Loucy (cell line): Measurements from ENCODE around the gene AP2A1.

Source experiments
- H2AFZ ChIP-seq: fragments of 200-600 bp; sonication (generic); 2 replicates; pipeline ENCODE4 v1.6.0; 2016; ENCODE audit warnings: antibody characterized with exemption, mild to moderate bottlenecking, low read length, moderate library complexity
- H3F3A ChIP-seq: fragments of 200-600 bp; 2 replicates; pipeline ENCODE4 v1.6.0; 2016; ENCODE audit warnings: antibody characterized with exemption, low read depth, mild to moderate bottlenecking
- H3K27me3 ChIP-seq: fragments of 200-600 bp; sonication (generic); 2 replicates; pipeline ENCODE4 v1.6.1; 2014; ENCODE audit warnings: low read length, mild to moderate bottlenecking; ENCODE audit not compliant: insufficient read depth, poor library complexity, severe bottlenecking
- H3K36me3 ChIP-seq: fragments of 200-600 bp; sonication (generic); 2 replicates; pipeline ENCODE4 v1.6.1; 2016; ENCODE audit warnings: low read length; ENCODE audit not compliant: insufficient read depth
- H3K4me1 ChIP-seq: fragments of 200-600 bp; sonication (generic); 2 replicates; pipeline ENCODE4 v1.5.1; 2014; ENCODE audit warnings: low read length, mild to moderate bottlenecking; ENCODE audit not compliant: insufficient read depth, poor library complexity, severe bottlenecking
- H3K4me2 ChIP-seq: fragments of 200-600 bp; sonication (generic); 2 replicates; pipeline ENCODE4 v1.6.0; 2014; ENCODE audit warnings: antibody characterized with exemption, low read length, low read depth, mild to moderate bottlenecking; ENCODE audit not compliant: poor library complexity, severe bottlenecking
- H3K4me3 ChIP-seq: fragments of 200-600 bp; sonication (generic); 2 replicates; pipeline ENCODE4 v1.5.1; 2014; ENCODE audit warnings: low read length, mild to moderate bottlenecking, mixed read lengths; ENCODE audit not compliant: poor library complexity, severe bottlenecking
- H3K79me2 ChIP-seq: fragments of 200-600 bp; sonication (generic); 2 replicates; pipeline ENCODE4 v1.6.1; 2014; ENCODE audit warnings: low read length; ENCODE audit not compliant: insufficient read depth
- H3K9ac ChIP-seq: fragments of 200-600 bp; sonication (generic); 2 replicates; pipeline ENCODE4 v1.6.0; 2014; ENCODE audit warnings: mild to moderate bottlenecking, low read depth, low read length, moderate library complexity; ENCODE audit not compliant: poor library complexity, severe bottlenecking
- H3K9me2 ChIP-seq: fragments of 200-600 bp; sonication (generic); replicated peaks from 2 replicates; pipeline ENCODE4 v1.6.1; 2016; ENCODE audit warnings: low read depth, low read length, mixed read lengths
- H3K9me3 ChIP-seq: fragments of 200-600 bp; sonication (generic); 2 replicates; pipeline ENCODE4 v1.6.1; 2014; ENCODE audit warnings: mild to moderate bottlenecking, antibody characterized with exemption, low read length, low read depth; ENCODE audit not compliant: insufficient read depth
- H4K20me1 ChIP-seq: fragments of 200-600 bp; sonication (generic); 2 replicates; pipeline ENCODE4 v1.6.0; 2014; ENCODE audit warnings: antibody characterized with exemption, low read length, mild to moderate bottlenecking; ENCODE audit not compliant: insufficient read depth, poor library complexity, severe bottlenecking
- EZH2phosphoT487 ChIP-seq: fragments of 200-600 bp; IDR thresholded peaks from 2 replicates; pipeline ENCODE4 v1.6.1; 2018; ENCODE audit warnings: antibody characterized with exemption, mild to moderate bottlenecking, moderate library complexity, borderline replicate concordance
- TF ChIP-seq, protein P1 (sequence below): fragments of 200-600 bp; sonication (generic); conservative IDR thresholded peaks from 2 replicates; pipeline ENCODE4 v1.5.1; 2014; ENCODE audit warnings: mild to moderate bottlenecking, antibody characterized with exemption, low read length

AP2A1 gene

GRCh38 chr19:49799798-49800376 lies 33.1 kb downstream of the AP2A1 start:
- no peaks in the 10 kb centered on the region for H3K27me3 ChIP-seq
- H3F3A ChIP-seq: no peaks in the 10 kb centered on the region
- H3K4me2 ChIP-seq: no peak overlapping the region
- TF ChIP-seq, protein P1, sequence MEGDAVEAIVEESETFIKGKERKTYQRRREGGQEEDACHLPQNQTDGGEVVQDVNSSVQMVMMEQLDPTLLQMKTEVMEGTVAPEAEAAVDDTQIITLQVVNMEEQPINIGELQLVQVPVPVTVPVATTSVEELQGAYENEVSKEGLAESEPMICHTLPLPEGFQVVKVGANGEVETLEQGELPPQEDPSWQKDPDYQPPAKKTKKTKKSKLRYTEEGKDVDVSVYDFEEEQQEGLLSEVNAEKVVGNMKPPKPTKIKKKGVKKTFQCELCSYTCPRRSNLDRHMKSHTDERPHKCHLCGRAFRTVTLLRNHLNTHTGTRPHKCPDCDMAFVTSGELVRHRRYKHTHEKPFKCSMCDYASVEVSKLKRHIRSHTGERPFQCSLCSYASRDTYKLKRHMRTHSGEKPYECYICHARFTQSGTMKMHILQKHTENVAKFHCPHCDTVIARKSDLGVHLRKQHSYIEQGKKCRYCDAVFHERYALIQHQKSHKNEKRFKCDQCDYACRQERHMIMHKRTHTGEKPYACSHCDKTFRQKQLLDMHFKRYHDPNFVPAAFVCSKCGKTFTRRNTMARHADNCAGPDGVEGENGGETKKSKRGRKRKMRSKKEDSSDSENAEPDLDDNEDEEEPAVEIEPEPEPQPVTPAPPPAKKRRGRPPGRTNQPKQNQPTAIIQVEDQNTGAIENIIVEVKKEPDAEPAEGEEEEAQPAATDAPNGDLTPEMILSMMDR: peak; percentile 50
- no peak for TF ChIP-seq EZH2phosphoT487
- no peaks in the 10 kb centered on the region for H3K79me2 ChIP-seq
- no peaks in the 10 kb centered on the region for H3K9me2 ChIP-seq
- H3K9ac ChIP-seq: no peak overlapping the region
- no peaks in the 10 kb centered on the region for H3K4me1 ChIP-seq
- H3K36me3 ChIP-seq: peaks cover 78% of the 10 kb centered on the region; the same call in 1 of the 2 replicates
- H3K4me3 ChIP-seq: no peak overlapping the region
- no peak overlapping the region for H2AFZ ChIP-seq
- H3K9me3 ChIP-seq: no peaks in the 10 kb centered on the region
- H4K20me1 ChIP-seq: no peaks in the 10 kb centered on the region

- Histone ChIP-seq H3K4me3 (no peak overlapping the region), H3K36me3 (peaks cover 71% of the 10 kb centered on the region; the same call in 1 of the 2 replicates), H4K20me1 (no peaks in the 10 kb centered on the region), H3K9me3 (no peaks in the 10 kb centered on the region), H3K4me1 (no peaks in the 10 kb centered on the region), H3K9me2 (no peaks in the 10 kb centered on the region), H3F3A (no peaks in the 10 kb centered on the region), H2AFZ (no peak overlapping the region), H3K4me2 (no peak overlapping the region), H3K9ac (no peak overlapping the region), H3K79me2 (no peaks in the 10 kb centered on the region), H3K27me3 (no peaks in the 10 kb centered on the region)
- TF ChIP-seq, protein P1: no peak
- TF ChIP-seq EZH2phosphoT487: no peak
These were observed 34.0 kb downstream of the AP2A1 start for GRCh38 chr19:49800771-49801170.

- Histone ChIP-seq H3K79me2 (no peaks in the 10 kb centered on the region), H3K36me3 (peaks cover 64% of the 10 kb centered on the region; the same call in 1 of the 2 replicates), H3K4me2 (no peak overlapping the region), H3K9me2 (no peaks in the 10 kb centered on the region), H3K4me3 (no peak overlapping the region), H3F3A (no peaks in the 10 kb centered on the region), H3K9me3 (no peaks in the 10 kb centered on the region), H4K20me1 (no peaks in the 10 kb centered on the region), H3K9ac (no peak overlapping the region), H3K4me1 (no peaks in the 10 kb centered on the region), H2AFZ (no peak overlapping the region), H3K27me3 (no peaks in the 10 kb centered on the region)
- TF ChIP-seq, protein P1: no peak
- no peak for TF ChIP-seq EZH2phosphoT487
These were observed 34.6 kb downstream of the AP2A1 start for GRCh38 chr19:49801401-49801888.
